Endothelial cell of umbilical vein (primary cell): ENCODE measurements around the gene C2orf76. TPM values are rescaled to one million over a fixed set of nuclear protein-coding genes. Genes with fewer than 3 reads are reported as not detected.

ENCODE experiments used
- BruUV-seq: library from RNA; stranded (reverse); fragments of 400-500 nt; replicated peaks from 2 replicates; lab custom pipeline; 2021; lab: Mats Ljungman, UMichigan
- CTCF ChIA-PET: fragments of 300-600, 350-600 bp; sonication (Branson Sonifier 250); formaldehyde crosslinking; loops from one replicate; lab custom pipeline; 2021; ENCODE audit warnings: antibody characterized with exemption, inconsistent platforms; lab: Charles Lee
- POLR2A ChIA-PET: fragments of 300-600, 350-600 bp; sonication (Branson Sonifier 250); formaldehyde crosslinking; loops from one replicate; lab custom pipeline; 2021; ENCODE audit warnings: antibody characterized with exemption, inconsistent platforms; lab: Charles Lee
- DNase-seq: peaks from one replicate; pipeline ENCODE4 v3.0.0-alpha.2; 2011; ENCODE audit warnings: low read depth, low spot score
- FAIRE-seq: peaks from 2 replicates; lab custom pipeline; 2011; peaks lifted over from hg19 to GRCh38; lab: Jason Lieb, UNC
- H2AFZ ChIP-seq: 2 replicates; pipeline ENCODE4 v1.6.0; 2012; ENCODE audit warnings: low read depth, low read length, control low read depth, inconsistent platforms
- H3K27ac ChIP-seq: 2 replicates; pipeline ENCODE4 v1.5.1; 2011; ENCODE audit warnings: low read depth, mild to moderate bottlenecking, control low read depth, low read length, moderate library complexity; ENCODE audit not compliant: insufficient read depth
- H3K27me3 ChIP-seq, 2 experiments: 2 replicates each; pipeline versions ENCODE4 v1.6.0 to v1.6.1; 2011; ENCODE audit warnings: low read length in 2 of 2, mixed read lengths in 1 of 2; ENCODE audit not compliant: control insufficient read depth in 2 of 2, insufficient read depth in 2 of 2
- H3K36me3 ChIP-seq, 2 experiments: 2 replicates in 1 of 2; 3 replicates in 1 of 2; pipeline ENCODE4 v1.5.1; 2011; ENCODE audit warnings: low read length in 2 of 2, mild to moderate bottlenecking in 1 of 2, moderate library complexity in 1 of 2; ENCODE audit not compliant: control insufficient read depth in 2 of 2, insufficient read depth in 2 of 2; ENCODE audit errors: extremely low read depth in 1 of 2
- H3K4me1 ChIP-seq: 3 replicates; pipeline ENCODE4 v1.5.1; 2011; ENCODE audit warnings: mild to moderate bottlenecking, low read length; ENCODE audit not compliant: control insufficient read depth, insufficient read depth; ENCODE audit errors: extremely low read depth
- H3K4me2 ChIP-seq: 2 replicates; pipeline ENCODE4 v1.6.1; 2011; ENCODE audit warnings: low read length, control low read depth, mixed read lengths; ENCODE audit not compliant: insufficient read depth
- H3K4me3 ChIP-seq, 3 experiments: fragments of 200-600 bp in 1 of 3; sonication (generic), shearing (Covaris generic) in 1 of 3; replicated peaks in 1 of 3; 2 replicates each; pipeline ENCODE4 v1.5.1; 2011 to 2016; ENCODE audit warnings: control low read depth in 3 of 3, low read length in 3 of 3, mild to moderate bottlenecking in 2 of 3, inconsistent platforms in 1 of 3, low read depth in 1 of 3, moderate library complexity in 1 of 3; ENCODE audit not compliant: insufficient read depth in 1 of 3
- H3K79me2 ChIP-seq: 2 replicates; pipeline ENCODE4 v1.6.0; 2012; ENCODE audit warnings: low read length, inconsistent platforms; ENCODE audit not compliant: control insufficient read depth, insufficient read depth
- H3K9ac ChIP-seq: replicated peaks from 2 replicates; pipeline ENCODE3; 2011; ENCODE audit warnings: low read length, control low read depth; ENCODE audit not compliant: insufficient read depth; ENCODE audit errors: extremely low read depth
- H3K9me1 ChIP-seq: replicated peaks from 3 replicates; pipeline ENCODE4 v1.6.0; 2011; ENCODE audit warnings: mild to moderate bottlenecking, low read length; ENCODE audit not compliant: control insufficient read depth, insufficient read depth; ENCODE audit errors: extremely low read depth
- H3K9me3 ChIP-seq: replicated peaks from 2 replicates; pipeline ENCODE4 v1.5.1; 2012; ENCODE audit warnings: low read length, inconsistent platforms; ENCODE audit not compliant: control insufficient read depth, insufficient read depth
- H4K20me1 ChIP-seq: replicated peaks from 2 replicates; pipeline ENCODE3; 2011; ENCODE audit warnings: mild to moderate bottlenecking, low read length; ENCODE audit not compliant: control insufficient read depth, insufficient read depth; ENCODE audit errors: extremely low read depth
- EZH2 ChIP-seq: IDR thresholded peaks from 2 replicates; pipeline ENCODE4 v1.6.1; 2012; ENCODE audit warnings: borderline replicate concordance, low read depth, mild to moderate bottlenecking, moderate library complexity, low read length, inconsistent platforms; ENCODE audit not compliant: severe bottlenecking
- FOS ChIP-seq: IDR thresholded peaks from 2 replicates; pipeline ENCODE4 v1.6.1; 2011; ENCODE audit warnings: mild to moderate bottlenecking, low read length, moderate library complexity, borderline replicate concordance; ENCODE audit not compliant: insufficient read depth
- GATA2 ChIP-seq: IDR thresholded peaks from 2 replicates; pipeline ENCODE4 v1.7.0; 2011; ENCODE audit warnings: low read depth, mild to moderate bottlenecking, moderate library complexity, mixed read lengths, low read length; ENCODE audit not compliant: insufficient read length, insufficient read depth
- JUN ChIP-seq: IDR thresholded peaks from 2 replicates; pipeline ENCODE4 v1.6.1; 2011; ENCODE audit warnings: borderline replicate concordance, low read depth; ENCODE audit not compliant: insufficient read length, insufficient read depth
- MAX ChIP-seq: IDR thresholded peaks from 2 replicates; pipeline ENCODE4 v1.6.1; 2011; ENCODE audit not compliant: insufficient read depth, insufficient read length
- MYC ChIP-seq: IDR thresholded peaks from one replicate; pipeline ENCODE4 v1.6.1; 2011; ENCODE audit warnings: mild to moderate bottlenecking, low read depth, low read length
- POLR2A ChIP-seq: IDR thresholded peaks from 2 replicates; pipeline ENCODE4 v1.6.1; 2012; ENCODE audit warnings: low read depth, mild to moderate bottlenecking, control low read depth, low read length
- POLR2AphosphoS5 ChIP-seq: IDR thresholded peaks from 2 replicates; pipeline ENCODE4 v1.6.1; 2012; ENCODE audit warnings: low read depth, mild to moderate bottlenecking, control low read depth, low read length, moderate library complexity; ENCODE audit not compliant: insufficient read depth
- dilution Hi-C: fragments of 300-500 bp; cut with MboI; formaldehyde crosslinking; loops from one replicate; pipeline ENCODE4 v1.15.0; 2019; ENCODE audit warnings: low sequenced_read_pairs; ENCODE audit not compliant: extremely low pct_ligation_motif_present
- intact Hi-C: fragments of 100-400 bp; cut with micrococcal nuclease; formaldehyde crosslinking; loops from one replicate; pipeline ENCODE4 v1.10.0; 2022
- polyA plus RNA-seq, 4 experiments: library from polyadenylated mRNA; depleted of rRNA in 3 of 4; stranded (reverse) in 3 of 4; unstranded in 1 of 4; fragments of >200 nt; gene quantifications; 2 replicates each; pipeline versions ENCODE4 v1.2.1 to v1.2.3, GENCODE V29; 2011 to 2012; ENCODE audit warnings: missing spikeins in 1 of 4
- total RNA-seq: library from RNA; stranded (reverse); gene quantifications from 2 replicates; pipeline ENCODE4 v1.2.3, GENCODE V29; 2021
- TF ChIP-seq, protein P1 (sequence below), 2 donors: IDR thresholded peaks; 1 replicate in 1 of 2; 2 replicates in 1 of 2; pipeline ENCODE4 v1.5.1; 2011; ENCODE audit warnings: low read length in 2 of 2, mild to moderate bottlenecking in 2 of 2, moderate library complexity in 2 of 2, control low read depth in 1 of 2, inconsistent platforms in 1 of 2, low read depth in 1 of 2; ENCODE audit not compliant: insufficient read depth in 1 of 2; ENCODE audit errors: extremely low read depth in 1 of 2

Gene C2orf76
- total and polyA plus RNA-seq, 2 donors (not counting 3 experiments of a cell fraction or from before 2014, with no cell fraction given): 7.4 to 12.1 TPM

- POLR2A ChIA-PET: no interaction called here
- H3K9ac ChIP-seq: no peak overlapping the region
- intact Hi-C loops: loop anchor here (2.0 to 10.0 kb wide), 3 partner anchors 23 to 111 kb away; partner anchors contain the start of genes C2orf76, DBI and STEAP3
Measured at GRCh38 chr2:119253760-119254600, 112.7 kb downstream of the C2orf76 start.

More at GRCh38 chr2:119253760-119254600, 112.7 kb downstream of the C2orf76 start:
- Histone ChIP-seq H3K4me2 (no peak overlapping the region), H3K27me3 (no peaks in the 10 kb centered on the region), H3K9me3 (no peaks in the 10 kb centered on the region), H3K79me2 (peaks cover 2% of the 10 kb centered on the region), H3K27ac (peak overlapping the region; percentile 88), H3K36me3 (no peaks in the 10 kb centered on the region), H3K4me1 (peaks cover 36% of the 10 kb centered on the region), H4K20me1 (no peaks in the 10 kb centered on the region), H3K4me3 (no peak overlapping the region), H3K9me1 (no peaks in the 10 kb centered on the region), H2AFZ (no peak overlapping the region)
- FAIRE-seq (no peak), DNase-seq (no peak)
- CTCF ChIA-PET: interaction anchor here (0.9 to 5.9 kb wide), 5 partner anchors 11 to 372 kb away, joined by 3 to 32 read pairs (median 4); no protein-coding TSS in a partner anchor
- TF ChIP-seq POLR2AphosphoS5 (no peak), JUN (no peak), MAX (no peak), FOS (no peak), POLR2A (no peak), EZH2 (no peak), MYC (no peak), GATA2 (no peak)
- TF ChIP-seq, protein P1, sequence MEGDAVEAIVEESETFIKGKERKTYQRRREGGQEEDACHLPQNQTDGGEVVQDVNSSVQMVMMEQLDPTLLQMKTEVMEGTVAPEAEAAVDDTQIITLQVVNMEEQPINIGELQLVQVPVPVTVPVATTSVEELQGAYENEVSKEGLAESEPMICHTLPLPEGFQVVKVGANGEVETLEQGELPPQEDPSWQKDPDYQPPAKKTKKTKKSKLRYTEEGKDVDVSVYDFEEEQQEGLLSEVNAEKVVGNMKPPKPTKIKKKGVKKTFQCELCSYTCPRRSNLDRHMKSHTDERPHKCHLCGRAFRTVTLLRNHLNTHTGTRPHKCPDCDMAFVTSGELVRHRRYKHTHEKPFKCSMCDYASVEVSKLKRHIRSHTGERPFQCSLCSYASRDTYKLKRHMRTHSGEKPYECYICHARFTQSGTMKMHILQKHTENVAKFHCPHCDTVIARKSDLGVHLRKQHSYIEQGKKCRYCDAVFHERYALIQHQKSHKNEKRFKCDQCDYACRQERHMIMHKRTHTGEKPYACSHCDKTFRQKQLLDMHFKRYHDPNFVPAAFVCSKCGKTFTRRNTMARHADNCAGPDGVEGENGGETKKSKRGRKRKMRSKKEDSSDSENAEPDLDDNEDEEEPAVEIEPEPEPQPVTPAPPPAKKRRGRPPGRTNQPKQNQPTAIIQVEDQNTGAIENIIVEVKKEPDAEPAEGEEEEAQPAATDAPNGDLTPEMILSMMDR (IDR thresholded peaks at IDR 0.05; ENCODE audit: extremely low read depth in 1 of 2, insufficient read depth in 1 of 2, low read depth in 1 of 2, low read length in 2 of 2): no peak
- BruUV-seq: no TSS peak
- dilution Hi-C loops: no loop called here
